DOHH2 (cell line): Measurements from ENCODE around the gene PEAK3.

Experiments
- H3F3A ChIP-seq: fragments of 200-600 bp; sonication (generic), shearing (Covaris generic); 2 replicates; pipeline ENCODE4 v1.6.0; 2016; ENCODE audit warnings: antibody characterized with exemption, mild to moderate bottlenecking; ENCODE audit not compliant: control insufficient read depth, insufficient read depth
- H3K27ac ChIP-seq: fragments of 200-600 bp; sonication (generic); 2 replicates; pipeline ENCODE4 v1.5.1; 2014; ENCODE audit warnings: low read depth, mild to moderate bottlenecking, low read length, moderate library complexity
- H3K27me3 ChIP-seq: fragments of 200-600 bp; sonication (generic); 2 replicates; pipeline ENCODE4 v1.6.1; 2014; ENCODE audit warnings: mild to moderate bottlenecking, low read length, mixed read lengths; ENCODE audit not compliant: control insufficient read depth
- H3K36me3 ChIP-seq: fragments of 200-600 bp; sonication (generic); 2 replicates; pipeline ENCODE4 v1.6.1; 2014; ENCODE audit warnings: mild to moderate bottlenecking, low read length, moderate library complexity, mixed read lengths; ENCODE audit not compliant: control insufficient read depth
- H3K4me1 ChIP-seq: fragments of 200-600 bp; sonication (generic); 2 replicates; pipeline ENCODE4 v1.6.1; 2014; ENCODE audit warnings: mild to moderate bottlenecking, low read length, mixed read lengths; ENCODE audit not compliant: control insufficient read depth
- H3K4me2 ChIP-seq: fragments of 200-600 bp; sonication (generic); 2 replicates; pipeline ENCODE4 v1.6.0; 2014; ENCODE audit warnings: mild to moderate bottlenecking, low read length, moderate library complexity
- H3K4me3 ChIP-seq: fragments of 200-600 bp; sonication (generic); 2 replicates; pipeline ENCODE4 v1.5.1; 2014; ENCODE audit warnings: mild to moderate bottlenecking, low read length, mixed read lengths
- H3K79me2 ChIP-seq: fragments of 200-600 bp; sonication (generic); 2 replicates; pipeline ENCODE4 v1.6.1; 2014; ENCODE audit warnings: mild to moderate bottlenecking, low read length, mixed read lengths; ENCODE audit not compliant: control insufficient read depth
- H3K9me2 ChIP-seq: fragments of 200-600 bp; sonication (generic); replicated peaks from 2 replicates; pipeline ENCODE4 v1.6.1; 2014; ENCODE audit warnings: mild to moderate bottlenecking, low read length, mixed read lengths; ENCODE audit not compliant: control insufficient read depth
- H3K9me3 ChIP-seq: fragments of 200-600 bp; sonication (generic); 2 replicates; pipeline ENCODE4 v1.6.1; 2014; ENCODE audit warnings: antibody characterized with exemption, low read length, mixed read lengths; ENCODE audit not compliant: control insufficient read depth, insufficient read depth
- H4K20me1 ChIP-seq: fragments of 200-600 bp; sonication (generic); 2 replicates; pipeline ENCODE4 v1.6.0; 2014; ENCODE audit warnings: low read depth, mild to moderate bottlenecking, antibody characterized with exemption, low read length, moderate library complexity; ENCODE audit not compliant: control insufficient read depth, insufficient read depth
- EZH2phosphoT487 ChIP-seq: fragments of 200-600 bp; sonication (generic); IDR thresholded peaks from 2 replicates; pipeline ENCODE4 v1.6.1; 2017; ENCODE audit warnings: borderline replicate concordance, mild to moderate bottlenecking, antibody characterized with exemption, low read length, moderate library complexity, mixed read lengths
- TF ChIP-seq, protein P1 (sequence below): fragments of 200-600 bp; sonication (generic); IDR thresholded peaks from one replicate; pipeline ENCODE4 v1.5.1; 2014; ENCODE audit warnings: antibody characterized with exemption, mild to moderate bottlenecking, low read depth, low read length; ENCODE audit not compliant: poor library complexity, severe bottlenecking

Gene PEAK3

DNA sequence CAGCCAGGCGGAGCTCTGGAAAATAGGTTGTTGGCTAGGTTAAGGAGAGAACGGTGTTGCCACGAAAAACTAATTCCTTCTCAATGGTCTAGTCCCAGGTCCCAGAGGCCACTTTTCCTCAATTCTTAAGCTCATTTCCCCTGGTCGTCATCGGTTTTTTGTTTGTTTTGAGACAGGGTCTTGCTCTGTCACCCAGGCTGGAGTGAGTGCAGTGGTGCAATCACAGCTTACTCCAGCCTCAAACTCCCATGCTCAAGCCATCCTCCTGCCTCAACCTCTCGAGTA lies 44.2 kb downstream of the PEAK3 start:
- Histone ChIP-seq H3F3A (no peaks in the 10 kb centered on the region), H4K20me1 (peaks cover 39% of the 10 kb centered on the region), H3K9me2 (no peaks in the 10 kb centered on the region), H3K27me3 (no peaks in the 10 kb centered on the region), H3K4me2 (peak overlapping the region; percentile 88), H3K4me1 (peaks cover 63% of the 10 kb centered on the region), H3K27ac (peak overlapping the region; percentile 77; the same call in 1 of the 2 replicates), H3K4me3 (peak overlapping the region; percentile 97), H3K79me2 (peaks cover 95% of the 10 kb centered on the region), H3K36me3 (peaks cover 89% of the 10 kb centered on the region), H3K9me3 (no peaks in the 10 kb centered on the region)
- TF ChIP-seq, protein P1, sequence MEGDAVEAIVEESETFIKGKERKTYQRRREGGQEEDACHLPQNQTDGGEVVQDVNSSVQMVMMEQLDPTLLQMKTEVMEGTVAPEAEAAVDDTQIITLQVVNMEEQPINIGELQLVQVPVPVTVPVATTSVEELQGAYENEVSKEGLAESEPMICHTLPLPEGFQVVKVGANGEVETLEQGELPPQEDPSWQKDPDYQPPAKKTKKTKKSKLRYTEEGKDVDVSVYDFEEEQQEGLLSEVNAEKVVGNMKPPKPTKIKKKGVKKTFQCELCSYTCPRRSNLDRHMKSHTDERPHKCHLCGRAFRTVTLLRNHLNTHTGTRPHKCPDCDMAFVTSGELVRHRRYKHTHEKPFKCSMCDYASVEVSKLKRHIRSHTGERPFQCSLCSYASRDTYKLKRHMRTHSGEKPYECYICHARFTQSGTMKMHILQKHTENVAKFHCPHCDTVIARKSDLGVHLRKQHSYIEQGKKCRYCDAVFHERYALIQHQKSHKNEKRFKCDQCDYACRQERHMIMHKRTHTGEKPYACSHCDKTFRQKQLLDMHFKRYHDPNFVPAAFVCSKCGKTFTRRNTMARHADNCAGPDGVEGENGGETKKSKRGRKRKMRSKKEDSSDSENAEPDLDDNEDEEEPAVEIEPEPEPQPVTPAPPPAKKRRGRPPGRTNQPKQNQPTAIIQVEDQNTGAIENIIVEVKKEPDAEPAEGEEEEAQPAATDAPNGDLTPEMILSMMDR = no peak
- TF ChIP-seq EZH2phosphoT487 = no peak

DNA sequence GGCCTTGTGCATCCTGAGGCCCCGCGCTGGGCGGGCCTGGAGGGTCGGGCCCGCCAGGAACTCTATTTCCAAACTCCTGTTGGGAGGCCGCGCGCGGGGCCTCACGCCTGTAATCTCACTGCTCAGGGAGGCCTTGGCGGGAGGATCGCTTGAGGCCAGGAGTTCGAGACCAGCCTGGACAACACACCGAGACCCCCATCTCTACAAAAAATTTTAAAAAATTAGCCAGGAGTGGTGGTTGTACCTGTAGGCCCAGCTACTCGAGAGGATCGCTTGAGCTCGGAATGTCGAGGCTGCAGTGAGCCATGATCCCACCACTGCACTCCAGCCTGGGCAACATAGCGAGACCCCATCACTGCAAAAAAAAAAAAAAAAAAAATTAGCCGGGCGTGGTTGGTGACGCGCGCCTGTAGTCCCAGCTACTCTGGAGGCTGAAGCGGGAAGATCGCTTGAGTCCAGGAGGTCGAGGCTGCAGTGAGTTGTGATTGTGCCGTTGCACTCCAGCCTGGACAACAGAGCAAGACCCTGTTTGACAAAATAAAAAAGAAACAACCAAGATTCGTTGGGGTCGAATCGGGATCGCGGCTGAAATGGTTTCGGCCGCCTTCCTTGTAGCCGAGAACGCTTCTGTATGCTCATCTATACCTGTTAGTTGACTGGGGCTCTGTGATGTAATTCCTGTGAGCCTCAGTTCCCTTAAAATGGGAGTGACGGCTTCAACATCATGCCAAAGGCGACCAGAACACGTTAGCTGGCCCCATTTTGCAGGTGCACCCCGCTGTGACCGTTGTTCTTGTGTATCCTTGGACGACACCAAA lies 44.7 kb downstream of the PEAK3 start:
- Histone ChIP-seq H3K27me3 (no peaks in the 10 kb centered on the region), H3K4me1 (peaks cover 63% of the 10 kb centered on the region), H3K79me2 (peaks cover 95% of the 10 kb centered on the region), H3K9me3 (no peaks in the 10 kb centered on the region), H4K20me1 (peaks cover 39% of the 10 kb centered on the region), H3K36me3 (peaks cover 89% of the 10 kb centered on the region), H3K9me2 (no peaks in the 10 kb centered on the region), H3F3A (no peaks in the 10 kb centered on the region), H3K4me3 (peak overlapping the region; percentile 97), H3K4me2 (peak overlapping the region; percentile 88), H3K27ac (peak overlapping the region; percentile 77)
- TF ChIP-seq EZH2phosphoT487 = no peak
- TF ChIP-seq, protein P1 = no peak

DNA sequence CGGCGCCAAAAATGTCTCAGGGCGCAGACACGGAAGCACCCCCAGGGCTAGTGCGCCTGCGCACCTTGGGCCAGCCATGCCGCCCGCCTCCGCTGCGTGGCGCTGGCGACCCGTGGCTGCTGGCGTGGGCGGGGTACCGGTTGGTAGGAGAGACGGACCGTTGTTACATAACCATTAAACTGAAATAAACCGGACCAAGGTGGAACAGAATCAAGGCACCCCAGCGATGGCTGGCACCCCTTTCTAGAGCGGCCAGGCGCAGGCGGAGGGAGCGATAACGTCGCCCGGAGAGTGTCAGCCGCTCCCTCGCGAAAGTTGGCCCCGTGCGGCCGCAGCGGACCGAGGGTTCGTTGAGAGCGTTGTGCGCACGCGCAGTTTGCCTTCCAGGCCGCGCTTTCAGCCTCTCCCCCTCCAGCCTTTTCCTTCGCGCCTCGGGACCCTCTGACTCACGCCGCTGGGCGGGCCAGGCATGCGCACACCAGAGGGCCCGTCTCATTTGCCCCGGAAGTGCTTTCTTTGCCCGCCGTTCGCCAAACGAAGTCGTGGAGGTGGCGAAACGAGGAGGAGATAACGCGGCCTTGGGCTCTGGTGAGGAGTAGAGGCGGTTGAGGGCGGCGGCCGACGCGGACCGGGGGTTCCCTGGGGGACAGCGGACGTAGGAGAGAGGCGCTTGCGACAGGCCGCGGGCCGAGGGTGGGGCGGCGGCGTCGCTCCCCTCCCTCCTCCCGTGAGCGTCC lies 45.5 kb downstream of the PEAK3 start, which contains the start of the genes PLEKHJ1 and SF3A2:
TSS of gene PLEKHJ1 (minus strand) at position 16 of the 737 bp plus-strand sequence. CDS start 81 bp downstream, outside the sequence.
TSS of gene SF3A2 (plus strand) at position 511 of the 737 bp plus-strand sequence. CDS start 6,595 bp downstream, outside the sequence.
- H3K79me2 ChIP-seq = peaks cover 95% of the 10 kb centered on the region
- H4K20me1 ChIP-seq = peaks cover 38% of the 10 kb centered on the region
- H3K27me3 ChIP-seq = no peaks in the 10 kb centered on the region
- H3K4me2 ChIP-seq = peak within 1 kb of the TSS; percentile 88
- peak within 1 kb of the TSS; percentile 97 for H3K4me3 ChIP-seq
- peaks cover 63% of the 10 kb centered on the region for H3K4me1 ChIP-seq
- TF ChIP-seq, protein P1 = peak; percentile 97
- no peak for TF ChIP-seq EZH2phosphoT487
- peak within 1 kb of the TSS; percentile 77 for H3K27ac ChIP-seq
- no peaks in the 10 kb centered on the region for H3K9me3 ChIP-seq
- peaks cover 89% of the 10 kb centered on the region for H3K36me3 ChIP-seq
- 0 out of 2 replicates have a peak, but pooled peaks cover 6% of the 10 kb centered on the region for H3F3A ChIP-seq
- no peaks in the 10 kb centered on the region for H3K9me2 ChIP-seq
